ENCODE results near the gene RNU6-1.

RNU6-1 gene

DNA sequence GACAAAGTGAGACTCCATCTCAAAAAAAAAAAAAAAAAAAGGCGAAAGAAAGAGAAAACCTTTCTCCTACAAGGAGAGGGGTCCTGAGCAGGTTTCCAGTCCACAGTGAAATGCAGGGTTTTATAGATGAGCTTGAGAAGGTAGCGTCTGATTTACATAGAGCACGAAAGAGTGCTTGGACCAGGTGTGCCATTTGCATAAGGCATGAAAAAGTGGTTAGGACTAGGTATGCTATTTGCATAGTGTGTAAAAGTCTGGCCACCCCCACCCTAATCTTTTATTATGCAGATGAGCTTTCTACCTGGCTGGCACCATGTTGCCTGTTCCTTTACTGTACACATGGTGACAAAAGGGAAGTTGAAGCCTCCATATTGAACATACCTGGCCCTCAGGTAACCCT, 13.6 kb upstream of the RNU6-1 start:
- ChIA-PET CTCF (interaction anchor here (0.6 to 1.9 kb wide), 4 partner anchors 10 to 357 kb away, joined by 3 to 9 read pairs (median 4); no protein-coding TSS in a partner anchor), POLR2A (interaction anchor here (0.7 kb wide), 1 partner anchor 8 kb away, joined by 4 read pairs; no protein-coding TSS in a partner anchor)
- Histone ChIP-seq H3K4me3 (ENCODE audit: low read depth, low read length) (no peak overlapping the region), H3K4me1 (ENCODE audit: control insufficient read depth, insufficient read depth, low read length) (no peaks in the 10 kb centered on the region), H3K27ac (ENCODE audit: extremely low read depth, low read depth, low read length) (no peak overlapping the region), H3K9me3 (ENCODE audit: control insufficient read depth, insufficient read depth, low read depth, low read length) (no peaks in the 10 kb centered on the region; the same call in 1 of the 2 replicates), H3K36me3 (ENCODE audit: control insufficient read depth in 2 of 2, insufficient read depth in 1 of 2, low read length in 2 of 2) (no peaks in the 10 kb centered on the region)
- no peak for TF ChIP-seq KLF7 (tag by site-specific recombination; IDR thresholded peaks at IDR 0.05; ENCODE audit: borderline replicate concordance)
- TF ChIP-seq, protein P1, sequence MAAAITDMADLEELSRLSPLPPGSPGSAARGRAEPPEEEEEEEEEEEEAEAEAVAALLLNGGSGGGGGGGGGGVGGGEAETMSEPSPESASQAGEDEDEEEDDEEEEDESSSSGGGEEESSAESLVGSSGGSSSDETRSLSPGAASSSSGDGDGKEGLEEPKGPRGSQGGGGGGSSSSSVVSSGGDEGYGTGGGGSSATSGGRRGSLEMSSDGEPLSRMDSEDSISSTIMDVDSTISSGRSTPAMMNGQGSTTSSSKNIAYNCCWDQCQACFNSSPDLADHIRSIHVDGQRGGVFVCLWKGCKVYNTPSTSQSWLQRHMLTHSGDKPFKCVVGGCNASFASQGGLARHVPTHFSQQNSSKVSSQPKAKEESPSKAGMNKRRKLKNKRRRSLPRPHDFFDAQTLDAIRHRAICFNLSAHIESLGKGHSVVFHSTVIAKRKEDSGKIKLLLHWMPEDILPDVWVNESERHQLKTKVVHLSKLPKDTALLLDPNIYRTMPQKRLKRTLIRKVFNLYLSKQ (tag by site-specific recombination; IDR thresholded peaks at IDR 0.05; ENCODE audit: borderline replicate concordance) = no peak
- TF ChIP-seq ZNF843 (tag by site-specific recombination; IDR thresholded peaks at IDR 0.05) = no peak
- TF ChIP-seq ELK4 (IDR thresholded peaks at IDR 0.05; ENCODE audit: borderline replicate concordance, low read depth, low read length) = no peak
- TF ChIP-seq PRDM1 (tag by site-specific recombination; IDR thresholded peaks at IDR 0.05) = no peak
- no peak for TF ChIP-seq ZNF366 (tag by site-specific recombination; conservative IDR thresholded peaks at IDR 0.05)
- no peak for TF ChIP-seq ZEB2 (tag by site-specific recombination; IDR thresholded peaks at IDR 0.05)
- TF ChIP-seq ZNF211 (tag by site-specific recombination; IDR thresholded peaks at IDR 0.05; ENCODE audit: low read depth) = no peak
- TF ChIP-seq, protein P2, sequence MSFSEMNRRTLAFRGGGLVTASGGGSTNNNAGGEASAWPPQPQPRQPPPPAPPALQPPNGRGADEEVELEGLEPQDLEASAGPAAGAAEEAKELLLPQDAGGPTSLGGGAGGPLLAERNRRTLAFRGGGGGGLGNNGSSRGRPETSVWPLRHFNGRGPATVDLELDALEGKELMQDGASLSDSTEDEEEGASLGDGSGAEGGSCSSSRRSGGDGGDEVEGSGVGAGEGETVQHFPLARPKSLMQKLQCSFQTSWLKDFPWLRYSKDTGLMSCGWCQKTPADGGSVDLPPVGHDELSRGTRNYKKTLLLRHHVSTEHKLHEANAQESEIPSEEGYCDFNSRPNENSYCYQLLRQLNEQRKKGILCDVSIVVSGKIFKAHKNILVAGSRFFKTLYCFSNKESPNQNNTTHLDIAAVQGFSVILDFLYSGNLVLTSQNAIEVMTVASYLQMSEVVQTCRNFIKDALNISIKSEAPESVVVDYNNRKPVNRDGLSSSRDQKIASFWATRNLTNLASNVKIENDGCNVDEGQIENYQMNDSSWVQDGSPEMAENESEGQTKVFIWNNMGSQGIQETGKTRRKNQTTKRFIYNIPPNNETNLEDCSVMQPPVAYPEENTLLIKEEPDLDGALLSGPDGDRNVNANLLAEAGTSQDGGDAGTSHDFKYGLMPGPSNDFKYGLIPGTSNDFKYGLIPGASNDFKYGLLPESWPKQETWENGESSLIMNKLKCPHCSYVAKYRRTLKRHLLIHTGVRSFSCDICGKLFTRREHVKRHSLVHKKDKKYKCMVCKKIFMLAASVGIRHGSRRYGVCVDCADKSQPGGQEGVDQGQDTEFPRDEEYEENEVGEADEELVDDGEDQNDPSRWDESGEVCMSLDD (tag by site-specific recombination; IDR thresholded peaks at IDR 0.05) = no peak
- TF ChIP-seq ZNF571 (tag by site-specific recombination; IDR thresholded peaks at IDR 0.05) = no peak
- no peak for TF ChIP-seq ZNF423 (tag by site-specific recombination; IDR thresholded peaks at IDR 0.05)

GRCh38 chr15:67852418-67852817, 12.6 kb upstream of the RNU6-1 start:
- CTCF ChIA-PET = interaction anchor here (1.6 kb wide), 1 partner anchor 15 kb away, joined by 3 read pairs; no protein-coding TSS in a partner anchor
- no peaks in the 10 kb centered on the region; the same call in 1 of the 2 replicates for H3K9me3 ChIP-seq (ENCODE audit: control insufficient read depth, insufficient read depth, low read depth, low read length)
- no peak overlapping the region for H3K4me3 ChIP-seq (ENCODE audit: low read depth, low read length)
- H3K4me1 ChIP-seq (ENCODE audit: control insufficient read depth, insufficient read depth, low read length) = no peaks in the 10 kb centered on the region
- H3K27ac ChIP-seq (ENCODE audit: extremely low read depth, low read depth, low read length) = no peak overlapping the region
- H3K36me3 ChIP-seq (ENCODE audit: control insufficient read depth in 2 of 2, insufficient read depth in 1 of 2, low read length in 2 of 2) = no peaks in the 10 kb centered on the region
- POLR2A ChIA-PET = interaction anchor here (0.6 kb wide), 1 partner anchor 93 kb away, joined by 3 read pairs; no protein-coding TSS in a partner anchor
- TF ChIP-seq, protein P3, sequence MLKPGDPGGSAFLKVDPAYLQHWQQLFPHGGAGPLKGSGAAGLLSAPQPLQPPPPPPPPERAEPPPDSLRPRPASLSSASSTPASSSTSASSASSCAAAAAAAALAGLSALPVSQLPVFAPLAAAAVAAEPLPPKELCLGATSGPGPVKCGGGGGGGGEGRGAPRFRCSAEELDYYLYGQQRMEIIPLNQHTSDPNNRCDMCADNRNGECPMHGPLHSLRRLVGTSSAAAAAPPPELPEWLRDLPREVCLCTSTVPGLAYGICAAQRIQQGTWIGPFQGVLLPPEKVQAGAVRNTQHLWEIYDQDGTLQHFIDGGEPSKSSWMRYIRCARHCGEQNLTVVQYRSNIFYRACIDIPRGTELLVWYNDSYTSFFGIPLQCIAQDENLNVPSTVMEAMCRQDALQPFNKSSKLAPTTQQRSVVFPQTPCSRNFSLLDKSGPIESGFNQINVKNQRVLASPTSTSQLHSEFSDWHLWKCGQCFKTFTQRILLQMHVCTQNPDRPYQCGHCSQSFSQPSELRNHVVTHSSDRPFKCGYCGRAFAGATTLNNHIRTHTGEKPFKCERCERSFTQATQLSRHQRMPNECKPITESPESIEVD (tag by site-specific recombination; IDR thresholded peaks at IDR 0.05) = no peak
- TF ChIP-seq ZNF292 (tag by site-specific recombination; IDR thresholded peaks at IDR 0.05; ENCODE audit: borderline replicate concordance, low read depth) (no peak), ZNF266 (tag by site-specific recombination; IDR thresholded peaks at IDR 0.05; ENCODE audit: low read depth) (no peak), ZNF37A (tag by site-specific recombination; IDR thresholded peaks at IDR 0.05) (no peak), ZNF223 (tag by site-specific recombination; IDR thresholded peaks at IDR 0.05) (no peak), ZNF114 (tag by site-specific recombination; IDR thresholded peaks at IDR 0.05) (no peak), ZNF747 (tag by site-specific recombination; IDR thresholded peaks at IDR 0.05) (no peak), ZNF404 (tag by site-specific recombination; IDR thresholded peaks at IDR 0.05) (no peak), ZNF274 (IDR thresholded peaks at IDR 0.05; ENCODE audit: low read length) (no peak), ZNF274 (tag by site-specific recombination; IDR thresholded peaks at IDR 0.05; ENCODE audit: borderline replicate concordance) (no peak), PRDM4 (tag by site-specific recombination; IDR thresholded peaks at IDR 0.05) (no peak), ZNF596 (tag by site-specific recombination; IDR thresholded peaks at IDR 0.05) (no peak), SCRT2 (tag by site-specific recombination; IDR thresholded peaks at IDR 0.05) (no peak), ZNF48 (tag by site-specific recombination; IDR thresholded peaks at IDR 0.05) (no peak), REPIN1 (tag by site-specific recombination; IDR thresholded peaks at IDR 0.05; ENCODE audit: low read depth) (no peak), GLIS1 (tag by site-specific recombination; IDR thresholded peaks at IDR 0.05) (no peak), ZBTB7A (tag by site-specific recombination; IDR thresholded peaks at IDR 0.05; ENCODE audit: low read depth) (no peak)

Data from HEK293 (cell line).